ENCODE results near the gene JTB. TPM values are rescaled to one million over a fixed set of nuclear protein-coding genes. Genes with fewer than 3 reads are reported as not detected.

The JTB gene
- total RNA-seq, 1 experiment from 2014 or later = 194 TPM

DNA sequence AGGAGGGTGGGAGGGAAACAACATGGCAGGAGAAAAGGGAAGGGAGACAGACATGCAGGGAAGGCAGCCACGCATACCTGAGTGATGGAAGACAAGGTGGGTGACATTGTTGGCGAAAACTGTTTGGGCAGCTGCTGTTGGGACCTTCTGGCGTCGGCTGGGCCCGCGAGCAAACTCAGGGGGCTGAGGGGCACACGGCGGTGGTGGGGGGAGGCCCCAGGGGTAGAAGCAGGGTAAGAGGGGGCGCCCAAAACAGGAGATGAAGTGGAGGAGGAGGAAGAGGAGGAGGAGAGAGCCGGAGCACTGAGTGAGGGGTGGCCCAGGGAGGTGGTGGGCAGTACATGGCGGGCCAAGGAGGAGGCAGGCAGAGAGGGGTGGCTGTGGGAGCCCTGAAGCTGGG, 26.3 kb downstream of the JTB start:
- ChIA-PET POLR2A (interaction anchor here (16.7 kb wide), 1 partner anchor 11 kb away, joined by 430 read pairs; the partner anchor contains the start of genes CREB3L4, CRTC2 and SLC39A1), CTCF (interaction anchor here (1.1 kb wide), 1 partner anchor 17 kb away, joined by 3 read pairs; the partner anchor contains the start of gene CREB3L4)
- TF ChIP-seq CTCF (IDR thresholded peaks at IDR 0.05; ENCODE audit: unreplicated experiment) = no peak
- no peak overlapping the region for H3K27ac Mint-ChIP-seq (ENCODE audit: low read depth, unreplicated experiment)
- peaks cover 16% of the 10 kb centered on the region for H3K4me1 Mint-ChIP-seq (ENCODE audit: insufficient read depth, unreplicated experiment)
- H3K4me3 Mint-ChIP-seq (ENCODE audit: unreplicated experiment) = no peak overlapping the region
- intact Hi-C loops (cut with micrococcal nuclease) = no loop called here
- H3K9me3 Mint-ChIP-seq (ENCODE audit: unreplicated experiment) = no peaks in the 10 kb centered on the region
- no peaks in the 10 kb centered on the region for H3K27me3 Mint-ChIP-seq (ENCODE audit: insufficient read depth, unreplicated experiment)
- H3K36me3 Mint-ChIP-seq (ENCODE audit: insufficient read depth, unreplicated experiment) = peaks cover 52% of the 10 kb centered on the region
- BruUV-seq (replicated peaks) = no TSS peak
- no peak for DNase-seq (ENCODE audit: unreplicated experiment)

DNA sequence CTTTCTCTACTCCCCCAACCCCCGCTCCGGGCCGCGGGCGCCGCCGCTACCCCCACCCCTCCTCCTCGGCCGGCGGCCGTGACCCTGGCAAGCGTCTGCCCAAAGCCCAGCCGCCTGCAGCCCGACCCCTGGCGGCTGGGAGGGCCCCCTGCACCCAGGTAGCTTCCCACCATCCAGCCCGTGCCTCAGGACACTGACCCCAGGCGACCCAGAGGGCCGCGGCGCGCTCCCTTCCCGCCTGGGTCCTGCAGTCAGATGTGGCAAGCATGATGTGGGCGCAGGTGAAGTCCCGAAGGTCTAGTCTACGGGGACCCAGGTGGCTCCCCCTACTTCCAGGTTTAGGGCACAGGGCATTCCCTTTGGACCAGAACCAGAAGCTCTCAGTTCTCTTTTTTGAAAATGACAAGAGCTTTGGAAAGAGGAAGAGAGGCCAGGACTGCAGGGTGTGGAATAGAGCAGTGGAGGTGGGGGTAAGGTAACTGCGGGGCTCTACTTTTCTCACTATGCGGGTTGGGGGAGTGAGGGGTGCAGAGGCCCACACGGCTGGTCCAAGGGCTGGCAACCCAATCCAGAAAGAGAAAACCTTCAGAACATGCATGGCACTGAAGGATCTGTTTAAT, 30.7 kb downstream of the JTB start, which contains the start of gene DENND4B:
Gene DENND4B, minus strand, starts transcription at position 97 of the 620 bp plus-strand sequence. CDS start 2,344 bp downstream, outside the sequence.
- Mint-ChIP-seq H3K27me3 (ENCODE audit: insufficient read depth, unreplicated experiment) (no peaks in the 10 kb centered on the region), H3K36me3 (ENCODE audit: insufficient read depth, unreplicated experiment) (peaks cover 44% of the 10 kb centered on the region), H3K27ac (ENCODE audit: low read depth, unreplicated experiment) (peak within 1 kb of the TSS; percentile 88), H3K4me1 (ENCODE audit: insufficient read depth, unreplicated experiment) (peaks cover 21% of the 10 kb centered on the region), H3K4me3 (ENCODE audit: unreplicated experiment) (peak within 1 kb of the TSS; percentile 90), H3K9me3 (ENCODE audit: unreplicated experiment) (no peaks in the 10 kb centered on the region)
- no TSS peak for BruUV-seq (replicated peaks)
- peak; percentile 98 for TF ChIP-seq CTCF (IDR thresholded peaks at IDR 0.05; ENCODE audit: unreplicated experiment)
- intact Hi-C loops (cut with micrococcal nuclease) = loop anchor here (1.0 to 5.0 kb wide), 4 partner anchors 23 to 149 kb away; partner anchors contain the start of gene RAB13
- peak; percentile 88 for DNase-seq (ENCODE audit: unreplicated experiment)
- ChIA-PET POLR2A (interaction anchor here (0.5 to 16.7 kb wide), 22 partner anchors 11 to 275 kb away, joined by 3 to 430 read pairs (median 6); partner anchors contain the start of genes CREB3L4, CRTC2, GATAD2B and INTS3), CTCF (interaction anchor here (0.6 to 5.6 kb wide), 39 partner anchors 12 to 380 kb away, joined by 3 to 60 read pairs (median 5); partner anchors contain the start of genes CREB3L4, CRTC2, GATAD2B and JTB)

- DNase-seq (ENCODE audit: unreplicated experiment) = peak; percentile 71
- peaks cover 21% of the 10 kb centered on the region for H3K4me1 Mint-ChIP-seq (ENCODE audit: insufficient read depth, unreplicated experiment)
- no peaks in the 10 kb centered on the region for H3K9me3 Mint-ChIP-seq (ENCODE audit: unreplicated experiment)
- ChIA-PET POLR2A (interaction anchor here (0.6 to 16.7 kb wide), 24 partner anchors 11 to 275 kb away, joined by 3 to 430 read pairs (median 5); partner anchors contain the start of genes CREB3L4, CRTC2, GATAD2B and INTS3), CTCF (interaction anchor here (0.5 to 5.6 kb wide), 34 partner anchors 12 to 593 kb away, joined by 3 to 60 read pairs (median 5); partner anchors contain the start of genes CREB3L4, CRTC2, GATAD2B and JTB)
- H3K27ac Mint-ChIP-seq (ENCODE audit: low read depth, unreplicated experiment) = peak overlapping the region; percentile 88
- intact Hi-C loops (cut with micrococcal nuclease) = loop anchor here (1.0 to 5.0 kb wide), 4 partner anchors 23 to 149 kb away; partner anchors contain the start of gene RAB13
- peaks cover 45% of the 10 kb centered on the region for H3K36me3 Mint-ChIP-seq (ENCODE audit: insufficient read depth, unreplicated experiment)
- TF ChIP-seq CTCF (IDR thresholded peaks at IDR 0.05; ENCODE audit: unreplicated experiment) = no peak
- no peaks in the 10 kb centered on the region for H3K27me3 Mint-ChIP-seq (ENCODE audit: insufficient read depth, unreplicated experiment)
- peak overlapping the region; percentile 90 for H3K4me3 Mint-ChIP-seq (ENCODE audit: unreplicated experiment)
- BruUV-seq (replicated peaks) = no TSS peak
These were observed 31.5 kb downstream of the JTB start for GRCh38 chr1:153945795-153946621.

Data from MCF 10A (cell line).